NCI-H2029 (cell line): ENCODE results near the gene GSAP.
"Not testable (repeated sequence)": the region's sequence is repeated elsewhere in the genome, so short reads cannot be mapped to it uniquely, and the experiment has no call there.

Source experiments
- DNase-seq: peaks from one replicate; lab custom pipeline; 2025; lab: John Stamatoyannopoulos, UW

GSAP gene, protein sequence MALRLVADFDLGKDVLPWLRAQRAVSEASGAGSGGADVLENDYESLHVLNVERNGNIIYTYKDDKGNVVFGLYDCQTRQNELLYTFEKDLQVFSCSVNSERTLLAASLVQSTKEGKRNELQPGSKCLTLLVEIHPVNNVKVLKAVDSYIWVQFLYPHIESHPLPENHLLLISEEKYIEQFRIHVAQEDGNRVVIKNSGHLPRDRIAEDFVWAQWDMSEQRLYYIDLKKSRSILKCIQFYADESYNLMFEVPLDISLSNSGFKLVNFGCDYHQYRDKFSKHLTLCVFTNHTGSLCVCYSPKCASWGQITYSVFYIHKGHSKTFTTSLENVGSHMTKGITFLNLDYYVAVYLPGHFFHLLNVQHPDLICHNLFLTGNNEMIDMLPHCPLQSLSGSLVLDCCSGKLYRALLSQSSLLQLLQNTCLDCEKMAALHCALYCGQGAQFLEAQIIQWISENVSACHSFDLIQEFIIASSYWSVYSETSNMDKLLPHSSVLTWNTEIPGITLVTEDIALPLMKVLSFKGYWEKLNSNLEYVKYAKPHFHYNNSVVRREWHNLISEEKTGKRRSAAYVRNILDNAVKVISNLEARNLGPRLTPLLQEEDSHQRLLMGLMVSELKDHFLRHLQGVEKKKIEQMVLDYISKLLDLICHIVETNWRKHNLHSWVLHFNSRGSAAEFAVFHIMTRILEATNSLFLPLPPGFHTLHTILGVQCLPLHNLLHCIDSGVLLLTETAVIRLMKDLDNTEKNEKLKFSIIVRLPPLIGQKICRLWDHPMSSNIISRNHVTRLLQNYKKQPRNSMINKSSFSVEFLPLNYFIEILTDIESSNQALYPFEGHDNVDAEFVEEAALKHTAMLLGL

DNA sequence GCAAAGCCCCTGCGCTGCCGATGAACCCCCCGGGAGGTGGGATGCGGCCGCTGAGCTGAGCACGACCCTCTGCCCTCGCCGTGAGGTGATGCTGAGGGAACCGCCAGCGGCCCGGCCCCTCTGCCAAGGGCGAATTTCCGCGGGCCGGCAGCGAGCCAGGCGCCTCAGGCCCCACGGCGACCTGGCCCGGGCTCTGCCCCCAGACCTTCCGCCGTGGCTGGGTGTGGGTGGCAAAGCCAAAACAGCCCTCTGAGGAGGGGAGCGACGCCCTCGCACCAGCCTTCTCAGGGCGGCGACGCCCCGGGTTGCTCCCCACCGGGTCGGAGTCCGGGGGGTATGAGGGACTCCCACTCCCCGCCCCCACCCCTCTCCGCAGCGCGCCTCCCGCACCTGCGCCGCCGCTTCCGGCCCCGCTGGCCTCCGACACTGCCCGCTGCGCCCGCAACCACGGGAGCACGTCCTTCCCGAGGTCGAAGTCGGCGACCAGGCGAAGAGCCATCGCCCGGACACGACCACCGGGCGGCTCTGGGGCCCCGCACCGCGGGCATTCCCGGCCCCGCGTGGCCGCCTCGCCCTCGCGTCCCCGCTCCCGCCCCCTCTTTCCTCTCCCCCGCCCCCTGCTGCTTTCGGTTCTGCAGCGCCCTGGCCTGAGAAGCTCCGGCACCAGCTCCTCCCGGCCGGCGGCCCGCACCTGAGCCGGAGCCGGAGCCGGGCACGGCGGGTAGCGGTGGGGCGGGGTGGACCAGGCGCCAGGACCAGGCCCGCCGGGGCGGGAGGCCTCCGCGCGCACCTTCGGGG is at the start of gene GSAP:
TSS of gene GSAP (minus strand) at position 527 of the 798 bp plus-strand sequence. CDS start at position 499, 28 bp downstream.
- peak; percentile 57 for DNase-seq

DNA sequence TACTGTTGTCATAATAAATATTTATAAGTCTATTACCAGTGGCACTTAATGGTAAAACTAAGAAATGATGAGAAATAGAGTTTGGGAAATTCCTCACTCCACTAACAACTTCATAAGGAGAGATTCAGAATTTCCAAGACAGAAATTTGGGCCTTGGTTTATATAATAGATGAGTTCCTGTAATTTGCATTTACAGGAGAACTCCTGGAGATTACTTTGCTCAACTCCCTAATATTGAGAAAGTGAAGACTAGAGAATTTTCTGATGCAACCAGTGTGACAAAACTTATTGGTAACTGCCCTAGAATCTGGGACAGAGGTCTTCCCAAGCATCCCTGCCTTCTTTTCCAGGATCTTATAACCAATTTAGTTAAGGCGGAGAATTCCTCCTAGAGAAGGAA is 49.1 kb upstream of the GSAP start:
- no peak for DNase-seq

DNA sequence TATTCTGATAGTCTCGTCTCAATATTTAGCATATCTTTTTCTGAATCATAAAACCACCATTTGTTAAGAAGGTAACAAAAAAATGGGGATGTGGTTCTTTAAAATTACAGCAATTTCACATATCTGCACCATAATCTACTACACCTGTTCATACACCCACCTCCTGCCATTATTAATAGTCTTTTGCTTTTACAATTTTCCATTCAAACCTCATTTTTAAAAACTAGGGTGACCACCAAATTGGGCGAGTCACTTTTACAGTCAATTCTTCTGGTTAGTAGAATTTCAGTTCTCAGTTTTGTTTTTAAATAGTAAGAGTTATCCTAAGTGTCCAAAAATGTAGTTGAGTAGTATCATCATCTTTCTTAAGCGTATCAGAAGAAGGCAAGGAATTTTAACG is 48.4 kb upstream of the GSAP start:
- no peak for DNase-seq

DNA sequence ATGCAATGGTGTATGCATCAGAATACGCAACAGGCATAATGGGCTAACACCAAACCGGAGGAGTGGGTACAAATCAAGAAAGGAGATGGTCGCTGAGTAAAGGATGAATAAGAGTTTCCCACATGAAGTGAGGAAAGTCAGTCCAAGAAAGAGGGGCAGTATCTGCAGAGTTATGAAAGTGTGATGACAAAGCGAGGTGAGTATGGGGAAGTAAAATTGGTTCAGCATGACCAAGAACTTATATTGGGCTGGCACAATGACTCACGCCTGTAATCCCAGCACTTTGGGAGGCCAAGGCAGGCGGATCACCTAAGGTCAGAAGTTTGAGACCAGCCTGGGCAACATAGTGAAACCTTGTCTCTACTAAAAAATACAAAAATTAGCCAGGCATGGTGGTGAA is 47.5 kb upstream of the GSAP start:
- not testable (repeated sequence) for DNase-seq

DNA sequence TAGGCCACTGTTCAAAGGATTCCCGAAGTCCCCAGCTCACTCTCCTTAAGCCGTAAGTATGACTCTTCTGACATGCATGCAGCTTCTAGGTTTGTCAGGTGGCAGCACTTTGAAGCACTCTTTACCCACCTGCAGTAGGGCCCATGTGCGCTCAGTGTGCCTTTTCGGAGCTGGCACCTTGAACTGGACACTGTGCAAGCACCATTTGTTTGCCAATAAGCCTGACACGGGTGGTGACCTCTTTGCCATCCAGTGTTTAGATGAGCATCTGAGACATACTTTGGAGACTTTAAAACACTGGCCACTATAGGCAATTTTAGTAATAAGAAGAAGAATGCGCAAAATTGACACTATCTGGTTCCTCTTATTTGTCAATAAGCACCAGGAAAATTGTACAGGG is 45.7 kb upstream of the GSAP start:
- no peak for DNase-seq

DNA sequence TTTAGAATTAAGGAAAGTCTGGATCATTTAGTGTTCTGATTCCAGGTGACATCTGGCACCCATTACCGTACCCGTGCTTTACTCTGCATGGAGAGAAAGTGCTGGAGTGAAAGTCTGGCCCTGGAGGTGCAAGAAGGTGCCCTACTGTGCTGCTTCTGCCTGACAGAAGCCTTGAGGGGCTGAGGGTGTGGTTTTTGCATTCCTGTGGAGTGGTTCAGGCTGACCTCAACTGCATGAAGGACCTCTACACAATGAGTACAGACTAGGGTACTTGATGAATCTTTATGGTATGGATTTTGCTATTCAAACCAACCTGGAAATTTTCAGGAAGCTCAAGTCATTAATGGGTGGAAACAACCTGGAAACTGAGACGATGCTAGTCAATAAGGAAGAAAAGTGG is 45.1 kb upstream of the GSAP start:
- no peak for DNase-seq

DNA sequence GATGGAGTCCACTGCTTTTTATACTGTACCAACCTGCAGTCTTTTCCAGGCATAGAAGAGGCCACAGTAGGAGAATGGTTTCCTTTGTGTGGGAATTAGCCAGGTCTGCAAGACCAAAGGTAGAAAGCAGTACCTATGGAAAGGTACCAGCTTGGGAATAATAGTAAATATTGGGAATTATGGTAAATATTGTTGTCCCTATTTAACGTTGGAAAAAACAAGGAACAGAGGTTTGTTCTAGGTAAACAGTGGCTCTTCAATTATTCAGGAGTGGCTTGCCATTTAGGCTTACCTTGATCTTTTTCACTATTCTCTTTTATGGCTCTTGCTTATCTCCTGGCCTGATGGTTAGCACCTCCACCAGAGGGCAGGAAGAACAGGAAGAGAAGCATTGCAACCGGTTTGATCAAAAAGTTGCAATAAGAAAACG is 43.9 kb upstream of the GSAP start:
- DNase-seq = no peak

DNA sequence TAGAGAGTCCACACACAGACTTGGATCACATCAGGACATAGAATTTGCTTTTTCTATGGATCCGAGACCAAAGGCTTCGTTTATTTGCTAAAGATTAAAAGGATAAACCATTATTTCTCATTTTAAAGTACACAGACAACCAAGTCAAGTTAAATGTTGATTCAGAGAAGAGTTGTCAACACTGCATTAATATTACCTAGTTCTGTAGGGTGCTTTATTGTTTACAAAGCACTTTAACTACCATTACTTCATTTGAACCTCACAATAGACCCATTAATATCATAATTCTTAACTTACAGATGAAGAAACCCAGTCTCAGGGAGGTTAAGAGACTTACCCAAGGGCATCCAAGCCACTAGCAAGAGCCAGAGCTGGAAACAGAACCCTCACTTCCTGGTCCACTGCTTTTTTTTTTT is 43.2 kb upstream of the GSAP start:
- no peak for DNase-seq

DNA sequence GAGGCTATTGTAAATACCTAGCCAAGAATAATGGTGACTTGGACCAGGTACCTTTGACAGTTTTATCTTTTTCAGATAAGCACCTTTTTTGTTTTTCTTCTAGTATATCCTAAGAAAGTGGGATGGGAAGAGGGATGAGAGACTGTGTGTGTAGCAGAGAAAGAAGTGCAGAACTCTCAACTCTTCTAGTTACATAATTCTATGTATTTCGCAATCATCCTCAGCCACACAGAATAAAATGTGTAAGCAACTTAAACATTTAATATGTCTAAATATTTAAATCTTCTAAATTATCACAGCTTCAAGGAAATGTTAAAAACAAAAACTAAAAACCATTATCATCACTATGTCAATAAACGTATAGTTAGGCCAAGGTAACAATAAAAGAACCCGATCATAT is 42.6 kb upstream of the GSAP start:
- no peak for DNase-seq

DNA sequence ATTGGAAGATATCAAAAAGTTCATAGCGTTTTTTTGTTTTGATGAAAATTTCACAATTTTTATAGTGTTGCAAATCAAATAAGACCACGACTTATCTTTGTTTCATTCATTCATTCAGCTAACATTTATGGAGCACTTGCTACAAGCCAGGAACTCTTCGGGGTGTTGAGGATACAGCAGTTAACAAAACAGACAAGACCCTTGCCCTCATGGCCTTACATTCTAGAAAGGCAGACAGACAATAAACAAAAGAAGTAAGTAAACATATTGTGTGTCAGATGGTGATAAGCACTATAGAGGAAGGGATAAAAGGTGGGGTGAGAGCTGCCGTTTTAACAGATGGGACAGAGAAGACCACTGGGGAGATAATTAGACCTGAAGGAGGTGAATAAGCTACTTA is 41.6 kb upstream of the GSAP start:
- DNase-seq = no peak

DNA sequence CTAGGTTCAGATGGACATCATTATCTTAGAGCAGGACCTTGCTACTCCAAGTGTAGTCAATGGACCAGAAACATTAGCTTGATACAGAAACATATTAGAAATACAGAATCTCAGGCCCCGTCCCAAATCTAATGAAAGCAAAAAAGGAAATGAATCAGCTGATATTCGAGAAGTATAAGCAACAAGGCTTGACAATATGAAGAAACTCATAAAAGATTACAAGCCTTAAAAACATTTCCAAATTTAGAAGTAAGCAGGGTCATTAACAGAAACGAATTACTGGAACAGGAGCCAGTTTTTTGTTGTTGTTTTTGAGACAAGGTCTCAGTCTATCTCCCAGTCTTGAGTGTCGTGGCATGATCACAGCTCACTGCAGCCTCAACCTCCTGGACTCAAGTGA is 40.5 kb upstream of the GSAP start:
- DNase-seq = no peak

DNA sequence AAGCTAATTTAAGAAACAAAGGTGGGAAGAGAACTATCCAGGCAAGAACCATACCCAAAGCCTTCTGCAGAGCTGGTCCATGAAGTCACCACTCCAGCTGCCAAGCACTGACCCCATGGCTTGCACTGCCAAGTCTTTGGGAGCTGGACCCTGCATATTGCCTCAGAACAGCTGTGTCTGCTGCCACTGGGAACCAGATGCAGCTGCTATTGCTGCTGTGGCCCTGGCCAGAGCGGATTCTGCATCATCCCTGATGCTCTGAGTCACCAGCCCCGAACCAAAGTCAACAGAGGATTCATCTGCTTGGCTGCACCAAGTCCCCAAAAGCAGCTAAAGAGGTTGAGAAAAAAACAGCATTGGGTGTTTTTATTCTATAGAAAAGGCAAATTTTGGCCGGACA is 39.2 kb upstream of the GSAP start:
- DNase-seq = no peak

DNA sequence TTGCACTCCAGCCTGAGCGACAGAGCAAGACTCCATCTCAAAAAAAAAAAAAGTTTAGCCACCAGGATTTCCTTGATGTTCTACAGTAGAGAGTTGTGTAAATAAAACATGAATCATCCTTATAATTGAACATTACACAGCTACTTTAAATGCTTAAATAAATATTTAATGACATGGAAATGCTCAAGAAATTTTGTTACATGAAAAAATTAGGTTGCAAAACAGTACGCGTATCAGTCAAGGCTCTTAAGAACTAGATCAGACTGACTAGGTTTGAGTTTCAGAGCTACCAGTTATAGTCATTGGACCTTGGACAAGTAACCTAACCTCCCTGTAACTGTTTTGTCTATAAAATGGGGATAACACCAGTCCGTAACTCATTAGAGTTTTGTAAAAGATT is 38.7 kb upstream of the GSAP start:
- DNase-seq = no peak

DNA sequence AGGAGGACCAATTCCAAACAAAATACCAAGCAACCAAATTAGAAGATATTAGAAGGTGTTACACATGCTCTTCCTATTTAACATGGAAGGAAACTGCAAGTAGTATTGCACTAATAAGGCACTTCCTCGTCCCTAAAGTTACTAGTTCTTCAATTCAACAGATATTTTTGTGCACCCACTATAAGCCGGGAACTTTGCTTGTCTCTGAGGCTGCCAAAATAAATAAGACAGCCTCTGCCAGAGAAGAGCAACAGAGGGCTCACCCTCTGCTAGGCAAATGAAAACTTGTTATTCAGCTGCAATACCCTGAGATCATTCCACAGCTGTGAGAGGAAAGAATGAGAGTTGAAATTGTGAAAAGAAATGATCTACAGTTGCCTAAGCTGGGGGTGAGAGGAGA is 37.4 kb upstream of the GSAP start:
- DNase-seq = peak; percentile 7

DNA sequence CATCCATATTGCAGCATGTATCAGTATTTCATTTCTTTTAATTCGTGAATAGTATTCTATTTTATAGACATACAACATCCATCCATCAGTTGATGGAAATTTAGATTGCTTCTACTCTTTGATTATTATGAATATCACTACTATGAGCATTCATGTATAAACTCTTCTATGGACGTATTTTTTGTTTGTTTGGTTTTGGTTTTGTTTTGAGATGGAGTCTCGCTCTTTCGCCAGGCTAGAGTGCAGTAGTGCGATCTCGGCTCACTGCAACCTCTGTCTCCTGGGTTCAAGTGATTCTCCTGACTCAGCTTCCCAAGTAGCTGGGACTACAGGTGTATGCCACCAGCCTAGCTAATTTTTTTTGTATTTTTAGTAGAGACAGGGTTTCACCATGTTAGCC is 35.8 kb upstream of the GSAP start:
- not testable (repeated sequence) for DNase-seq

DNA sequence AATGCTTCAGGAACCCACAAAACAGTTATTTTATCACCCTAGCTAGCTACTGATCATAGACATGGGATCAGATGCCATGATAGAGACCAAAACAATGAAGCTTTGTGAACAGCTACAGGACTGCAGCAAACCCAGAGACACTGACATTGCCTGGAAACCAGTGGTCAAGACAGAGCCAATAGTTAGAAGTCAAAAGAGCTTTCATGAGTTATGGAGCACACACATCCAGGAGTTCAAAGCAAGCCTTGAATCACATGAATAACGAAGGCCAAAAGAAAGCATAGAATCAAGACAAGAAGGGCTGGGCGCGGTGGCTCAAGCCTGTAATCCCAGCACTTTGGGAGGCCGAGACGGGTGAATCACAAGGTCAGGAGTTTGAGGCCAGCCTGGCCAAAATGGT is 34.5 kb upstream of the GSAP start:
- no peak for DNase-seq

DNA sequence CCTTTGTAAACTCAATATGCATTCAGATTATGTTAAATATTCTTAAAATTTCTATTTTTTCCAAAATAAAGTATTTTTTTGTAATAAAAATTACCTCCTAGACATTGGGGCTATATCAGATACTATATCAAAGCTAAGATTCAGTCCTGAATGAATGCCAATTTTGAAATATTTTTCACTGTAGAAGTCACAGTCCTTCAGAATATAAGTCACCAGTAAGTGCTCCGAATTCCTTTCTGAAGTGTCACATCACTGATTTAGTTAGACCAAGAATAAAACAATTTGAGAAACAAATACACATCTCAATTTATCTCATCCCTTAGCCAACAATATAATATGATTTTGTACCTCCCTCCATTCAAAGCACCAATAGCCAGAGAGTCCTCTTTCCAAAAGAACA is 33.9 kb upstream of the GSAP start:
- no peak for DNase-seq

DNA sequence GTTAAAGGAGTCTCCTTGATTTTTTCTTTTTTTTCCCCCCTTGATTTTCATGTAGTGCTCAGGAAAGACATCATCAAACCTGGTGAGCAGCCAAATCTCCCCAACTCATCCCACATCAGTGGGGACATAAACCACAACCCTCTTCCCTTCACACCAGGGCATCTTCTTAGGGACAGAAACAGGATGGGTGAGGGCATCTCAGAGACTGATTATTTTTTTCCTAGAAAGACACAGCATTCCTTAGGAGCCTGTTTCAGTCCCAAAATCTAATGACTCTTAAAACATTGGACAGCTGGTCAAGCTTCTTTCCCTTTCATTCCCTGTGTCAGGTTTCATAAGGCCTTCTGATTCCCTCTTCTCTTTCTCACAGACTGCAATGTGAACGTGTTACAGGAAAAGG is 31.5 kb upstream of the GSAP start:
- DNase-seq = no peak

DNA sequence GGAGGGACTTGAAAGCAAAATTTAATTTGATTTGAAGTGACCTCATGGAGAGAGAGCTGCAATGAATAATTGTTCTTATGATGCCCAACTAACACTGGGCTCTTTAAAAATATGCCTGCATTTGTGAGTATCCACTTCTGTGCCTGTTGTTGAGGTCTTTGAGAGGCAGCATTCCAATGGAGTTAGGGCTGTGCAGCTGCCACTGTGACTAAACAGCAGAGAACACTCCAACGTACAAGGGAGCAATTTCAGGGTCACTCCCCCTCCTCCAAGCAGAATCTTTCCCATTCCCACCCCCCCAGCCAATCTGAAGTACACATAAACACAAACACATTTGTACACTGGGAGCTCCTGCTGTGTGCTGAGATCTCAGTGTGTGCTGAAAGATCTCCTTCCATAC is 28.0 kb upstream of the GSAP start:
- no peak for DNase-seq

DNA sequence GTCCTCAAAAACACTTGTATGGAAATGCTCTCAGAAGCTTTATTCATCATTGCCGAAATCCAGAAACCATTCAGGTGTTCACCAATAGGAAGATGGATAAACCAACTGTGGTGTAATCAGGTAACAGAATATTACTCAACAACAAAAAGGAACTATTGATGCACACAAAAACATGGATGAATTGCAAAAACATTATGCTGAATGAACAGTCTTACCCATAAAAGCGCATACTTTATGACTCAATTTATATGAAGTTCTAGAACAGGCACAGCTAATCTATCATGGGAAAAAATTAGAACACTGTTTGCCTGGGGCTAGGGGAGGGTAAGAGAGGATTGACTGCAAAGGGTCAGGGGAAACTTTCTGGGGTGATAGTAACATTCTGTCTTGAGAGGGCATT is 26.9 kb upstream of the GSAP start:
- DNase-seq = no peak

DNA sequence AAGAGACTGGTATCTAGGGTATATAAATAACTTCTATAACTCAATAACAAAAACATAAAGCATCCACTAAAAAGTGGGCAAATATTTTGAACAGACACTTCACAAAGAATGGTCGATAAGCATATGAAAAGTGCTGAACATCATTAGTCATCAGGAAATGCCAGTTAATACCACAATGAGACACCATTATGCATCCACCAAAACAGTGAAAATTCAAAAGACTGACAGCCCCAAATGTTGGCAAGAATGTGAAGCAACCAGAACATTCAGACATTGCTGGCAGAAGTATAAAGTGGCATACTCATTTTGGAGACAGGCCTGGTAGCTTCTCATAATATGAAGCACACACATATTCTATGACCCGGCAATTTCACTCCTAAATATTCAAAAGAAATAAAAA is 26.5 kb upstream of the GSAP start:
- no peak for DNase-seq

DNA sequence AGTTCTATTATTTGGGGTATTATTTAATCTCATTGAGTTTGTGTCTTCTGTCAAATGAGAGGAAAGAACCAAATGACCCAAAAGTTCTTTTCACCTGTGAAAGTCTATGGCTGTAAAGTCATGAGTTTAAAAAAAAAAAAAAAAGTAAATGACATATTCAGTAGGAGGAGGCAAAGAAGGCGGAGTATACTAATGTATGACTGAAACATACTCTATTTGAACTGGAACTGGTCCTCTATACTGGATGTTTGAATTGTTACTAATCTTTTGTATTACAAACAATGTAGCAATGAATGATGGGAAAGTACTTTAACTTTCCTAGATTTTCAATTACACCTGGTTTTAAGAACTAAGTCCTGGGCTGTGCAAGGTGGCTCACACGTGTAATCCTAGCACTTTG is 24.9 kb upstream of the GSAP start:
- no peak for DNase-seq

DNA sequence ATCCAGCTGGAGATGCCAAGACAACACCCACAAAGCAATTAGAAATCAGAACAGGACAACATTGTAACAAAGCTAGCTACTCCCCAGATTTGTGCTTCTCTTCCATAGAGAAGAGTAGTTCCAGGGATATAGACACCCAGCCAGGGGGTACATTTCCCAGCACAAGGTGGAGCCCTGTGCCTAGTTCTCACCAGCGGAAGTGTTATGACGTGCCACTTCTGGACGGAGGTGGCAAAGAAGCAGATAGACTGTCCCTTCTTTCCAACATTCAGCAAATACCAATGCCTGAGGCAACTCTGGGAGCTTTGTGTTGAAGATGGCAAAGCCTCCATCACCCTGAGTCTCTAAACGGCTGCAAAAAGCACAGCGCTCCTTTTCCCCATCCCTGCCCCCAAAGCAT is 23.4 kb upstream of the GSAP start:
- DNase-seq = peak; percentile 22
